Astrocyte (in vitro differentiated cells and primary cell): Measurements from ENCODE around the gene RAN. TPM values are rescaled to one million over a fixed set of nuclear protein-coding genes. Genes with fewer than 3 reads are reported as not detected.
A peak's percentile ranks its signal among the peaks of the same experiment; 100 is the strongest.

Experiments
- DNase-seq: peaks from one replicate; pipeline ENCODE4 v3.0.0-alpha.2; 2010; ENCODE audit warnings: low read depth
- FAIRE-seq: peaks from 2 replicates; lab custom pipeline; 2011; peaks lifted over from hg19 to GRCh38; lab: Jason Lieb, UNC
- H2AFZ ChIP-seq: 2 replicates; pipeline ENCODE4 v1.6.0; 2012; ENCODE audit warnings: low read depth, low read length, inconsistent platforms
- H3K27ac ChIP-seq: 2 replicates; pipeline ENCODE4 v1.5.1; 2011; ENCODE audit warnings: low read depth, low read length, inconsistent platforms
- H3K27me3 ChIP-seq: 2 replicates; pipeline ENCODE4 v1.6.0; 2011; ENCODE audit warnings: low read length, inconsistent platforms; ENCODE audit not compliant: insufficient read depth
- H3K36me3 ChIP-seq: 2 replicates; pipeline ENCODE4 v1.5.1; 2011; ENCODE audit warnings: low read length, inconsistent platforms; ENCODE audit not compliant: insufficient read depth
- H3K4me1 ChIP-seq: 2 replicates; pipeline ENCODE4 v1.5.1; 2011; ENCODE audit warnings: low read length, inconsistent platforms; ENCODE audit not compliant: insufficient read depth
- H3K4me2 ChIP-seq: 2 replicates; pipeline ENCODE4 v1.6.0; 2012; ENCODE audit warnings: low read length, inconsistent platforms
- H3K4me3 ChIP-seq: 2 replicates; pipeline ENCODE4 v1.5.1; 2011; ENCODE audit warnings: low read depth, mild to moderate bottlenecking, low read length, inconsistent platforms; ENCODE audit not compliant: insufficient read depth
- H3K79me2 ChIP-seq: 2 replicates; pipeline ENCODE4 v1.6.0; 2012; ENCODE audit warnings: mild to moderate bottlenecking, low read length, inconsistent platforms; ENCODE audit not compliant: insufficient read depth
- H3K9ac ChIP-seq: 2 replicates; pipeline ENCODE4 v1.6.0; 2012; ENCODE audit warnings: mild to moderate bottlenecking, low read length, inconsistent platforms
- H3K9me3 ChIP-seq: 2 replicates; pipeline ENCODE4 v1.5.1; 2012; ENCODE audit warnings: low read depth, mild to moderate bottlenecking, low read length, inconsistent platforms; ENCODE audit not compliant: insufficient read depth
- H4K20me1 ChIP-seq: 2 replicates; pipeline ENCODE4 v1.6.0; 2012; ENCODE audit warnings: low read length, inconsistent platforms; ENCODE audit not compliant: insufficient read depth
- H3K27ac Mint-ChIP-seq: one replicate; pipeline ENCODE4 v1.8.0; 2021; ENCODE audit warnings: mild to moderate bottlenecking, mixed read lengths; ENCODE audit not compliant: unreplicated experiment
- H3K27me3 Mint-ChIP-seq: one replicate; pipeline ENCODE4 v1.8.0; 2021; ENCODE audit warnings: low read depth, mixed read lengths; ENCODE audit not compliant: unreplicated experiment
- H3K36me3 Mint-ChIP-seq: one replicate; pipeline ENCODE4 v1.8.0; 2021; ENCODE audit warnings: low read depth, mixed read lengths; ENCODE audit not compliant: unreplicated experiment
- H3K4me1 Mint-ChIP-seq: one replicate; pipeline ENCODE4 v1.8.0; 2021; ENCODE audit warnings: low read depth, mixed read lengths; ENCODE audit not compliant: unreplicated experiment
- H3K4me3 Mint-ChIP-seq: one replicate; pipeline ENCODE4 v1.8.0; 2021; ENCODE audit warnings: mild to moderate bottlenecking, moderate library complexity, mixed read lengths; ENCODE audit not compliant: unreplicated experiment
- H3K9me3 Mint-ChIP-seq: one replicate; pipeline ENCODE4 v1.8.0; 2021; ENCODE audit warnings: mild to moderate bottlenecking, mixed read lengths; ENCODE audit not compliant: unreplicated experiment
- EZH2 ChIP-seq: IDR thresholded peaks from 2 replicates; pipeline ENCODE4 v1.6.1; 2012; ENCODE audit warnings: mild to moderate bottlenecking, low read length, inconsistent platforms; ENCODE audit not compliant: insufficient read depth
- total RNA-seq: library from RNA; stranded (reverse); gene quantifications from 2 replicates; pipeline ENCODE4 v1.2.1, GENCODE V29; 2021
- TF ChIP-seq, protein P1 (sequence below): IDR thresholded peaks from 2 replicates; pipeline ENCODE4 v1.5.1; 2011; ENCODE audit warnings: low read depth, mild to moderate bottlenecking, inconsistent platforms, low read length, moderate library complexity; ENCODE audit not compliant: insufficient read depth

RAN gene
- total RNA-seq, 1 donor from 2014 or later, result 872 TPM

DNA sequence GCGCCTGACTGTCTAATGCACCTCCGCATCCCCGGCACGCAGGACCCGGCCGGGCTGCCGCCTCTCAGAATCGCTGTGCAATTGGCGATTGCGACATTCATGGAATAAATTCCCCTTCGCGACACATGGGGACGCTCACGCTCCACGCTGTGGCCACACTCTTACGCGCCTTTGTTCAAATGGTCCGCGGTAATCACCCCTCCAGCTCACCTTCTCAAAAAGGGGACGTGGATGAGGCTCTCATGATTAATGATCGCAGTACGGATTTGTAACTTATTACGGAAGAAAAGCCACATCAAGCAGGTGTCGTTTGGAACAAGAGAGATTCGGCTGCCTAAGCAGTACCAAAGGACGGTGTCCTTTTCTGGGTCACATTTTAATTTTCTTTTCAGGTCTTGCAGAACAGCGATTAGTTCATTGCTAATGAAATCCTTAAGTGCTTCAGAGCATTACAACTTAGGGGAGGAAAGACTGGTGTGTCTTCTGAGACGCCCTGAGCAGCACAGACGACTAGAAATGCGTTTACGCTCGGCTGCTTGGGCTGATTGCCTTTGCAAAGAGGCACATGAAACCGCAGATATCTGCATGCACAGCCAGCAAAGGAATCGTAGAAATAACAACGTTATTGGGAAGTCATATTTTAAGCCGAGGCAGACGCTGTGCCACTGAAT, 44.5 kb downstream of the RAN start:
- Histone ChIP-seq H2AFZ (peak overlapping the region; percentile 55), H3K79me2 (no peaks in the 10 kb centered on the region), H3K36me3 (no peaks in the 10 kb centered on the region), H3K9me3 (no peaks in the 10 kb centered on the region), H4K20me1 (no peaks in the 10 kb centered on the region), H3K27ac (no peak overlapping the region), H3K4me1 (no peaks in the 10 kb centered on the region), H3K4me2 (peak overlapping the region; percentile 71), H3K4me3 (no peak overlapping the region), H3K9ac (no peak overlapping the region), H3K27me3 (peaks cover 3% of the 10 kb centered on the region)
- Mint-ChIP-seq H3K36me3 (peaks cover under 1% of the 10 kb centered on the region), H3K9me3 (peaks cover 2% of the 10 kb centered on the region), H3K4me3 (no peak overlapping the region), H3K27me3 (peaks cover 41% of the 10 kb centered on the region), H3K4me1 (no peaks in the 10 kb centered on the region), H3K27ac (no peak overlapping the region)
- TF ChIP-seq, protein P1, sequence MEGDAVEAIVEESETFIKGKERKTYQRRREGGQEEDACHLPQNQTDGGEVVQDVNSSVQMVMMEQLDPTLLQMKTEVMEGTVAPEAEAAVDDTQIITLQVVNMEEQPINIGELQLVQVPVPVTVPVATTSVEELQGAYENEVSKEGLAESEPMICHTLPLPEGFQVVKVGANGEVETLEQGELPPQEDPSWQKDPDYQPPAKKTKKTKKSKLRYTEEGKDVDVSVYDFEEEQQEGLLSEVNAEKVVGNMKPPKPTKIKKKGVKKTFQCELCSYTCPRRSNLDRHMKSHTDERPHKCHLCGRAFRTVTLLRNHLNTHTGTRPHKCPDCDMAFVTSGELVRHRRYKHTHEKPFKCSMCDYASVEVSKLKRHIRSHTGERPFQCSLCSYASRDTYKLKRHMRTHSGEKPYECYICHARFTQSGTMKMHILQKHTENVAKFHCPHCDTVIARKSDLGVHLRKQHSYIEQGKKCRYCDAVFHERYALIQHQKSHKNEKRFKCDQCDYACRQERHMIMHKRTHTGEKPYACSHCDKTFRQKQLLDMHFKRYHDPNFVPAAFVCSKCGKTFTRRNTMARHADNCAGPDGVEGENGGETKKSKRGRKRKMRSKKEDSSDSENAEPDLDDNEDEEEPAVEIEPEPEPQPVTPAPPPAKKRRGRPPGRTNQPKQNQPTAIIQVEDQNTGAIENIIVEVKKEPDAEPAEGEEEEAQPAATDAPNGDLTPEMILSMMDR, result peak; percentile 56
- TF ChIP-seq EZH2, result peak; percentile 31
- DNase-seq (no peak), FAIRE-seq (no peak)

DNA sequence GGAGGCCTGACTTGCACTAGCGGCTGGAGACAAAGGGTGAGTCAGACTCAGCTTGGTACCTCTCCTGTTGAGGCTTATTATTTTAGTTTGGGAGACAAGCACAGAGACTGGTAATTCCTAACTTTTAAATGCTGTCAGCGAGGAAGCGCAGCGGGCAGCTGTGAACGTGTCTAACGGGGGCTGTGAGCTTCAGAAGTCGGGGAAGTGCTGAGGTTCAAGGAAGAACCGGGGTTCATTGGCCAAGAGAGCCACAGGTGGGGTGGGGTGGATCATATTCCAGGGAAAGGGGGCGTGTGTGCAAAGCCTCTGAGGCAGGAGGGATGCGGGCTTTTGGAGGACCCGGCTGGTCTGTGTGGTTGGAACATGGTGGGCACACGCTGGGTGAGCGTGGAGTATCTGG, 45.7 kb downstream of the RAN start:
- Histone ChIP-seq H3K4me2 (no peak overlapping the region), H3K4me1 (no peaks in the 10 kb centered on the region), H3K9me3 (no peaks in the 10 kb centered on the region), H3K79me2 (no peaks in the 10 kb centered on the region), H3K36me3 (no peaks in the 10 kb centered on the region), H3K27me3 (peaks cover 3% of the 10 kb centered on the region), H3K27ac (no peak overlapping the region), H3K4me3 (no peak overlapping the region), H4K20me1 (no peaks in the 10 kb centered on the region), H3K9ac (no peak overlapping the region), H2AFZ (no peak overlapping the region)
- no peak for FAIRE-seq
- TF ChIP-seq, protein P1, result no peak
- no peak for TF ChIP-seq EZH2
- Mint-ChIP-seq H3K9me3 (peaks cover 3% of the 10 kb centered on the region), H3K36me3 (peaks cover 2% of the 10 kb centered on the region), H3K4me1 (no peaks in the 10 kb centered on the region), H3K4me3 (no peak overlapping the region), H3K27me3 (peaks cover 52% of the 10 kb centered on the region), H3K27ac (no peak overlapping the region)
- DNase-seq, result no peak

DNA sequence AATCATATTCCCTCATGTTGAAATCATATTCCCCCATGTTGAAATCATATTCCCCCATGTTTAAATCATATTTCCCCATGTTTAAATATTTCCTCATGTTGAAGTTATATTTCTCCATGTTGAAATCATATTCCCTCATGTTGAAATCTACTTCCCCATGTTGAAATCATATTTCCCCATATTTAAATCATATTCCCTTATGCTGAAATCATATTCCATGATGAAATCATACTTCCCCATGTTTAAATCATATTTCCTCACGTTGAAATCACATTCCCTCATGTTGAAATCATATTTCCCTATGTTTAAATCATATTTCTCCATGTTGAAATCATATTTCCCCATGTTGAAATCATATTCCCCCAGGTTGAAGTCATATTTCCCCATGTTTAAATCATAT, 47.2 kb downstream of the RAN start:
- H3K9me3 ChIP-seq, result no peaks in the 10 kb centered on the region
- no peaks in the 10 kb centered on the region for H3K36me3 ChIP-seq
- no peak overlapping the region for H3K27ac ChIP-seq
- no peak overlapping the region for H3K4me3 ChIP-seq
- TF ChIP-seq, protein P1, result no peak
- TF ChIP-seq EZH2, result no peak
- H3K36me3 Mint-ChIP-seq, result peaks cover 2% of the 10 kb centered on the region
- peaks cover 52% of the 10 kb centered on the region for H3K27me3 Mint-ChIP-seq
- no peaks in the 10 kb centered on the region for H3K4me1 Mint-ChIP-seq
- FAIRE-seq (no peak), DNase-seq (no peak)
- no peak overlapping the region for H2AFZ ChIP-seq
- H3K27me3 ChIP-seq, result peaks cover 3% of the 10 kb centered on the region
- no peak overlapping the region for H3K4me3 Mint-ChIP-seq
- no peaks in the 10 kb centered on the region for H4K20me1 ChIP-seq
- no peak overlapping the region for H3K9ac ChIP-seq
- peaks cover 3% of the 10 kb centered on the region for H3K9me3 Mint-ChIP-seq
- no peaks in the 10 kb centered on the region for H3K79me2 ChIP-seq
- no peak overlapping the region for H3K4me2 ChIP-seq
- no peaks in the 10 kb centered on the region for H3K4me1 ChIP-seq
- no peak overlapping the region for H3K27ac Mint-ChIP-seq
